A549 (cell line): Measurements from ENCODE around the gene SRGAP3.

ENCODE experiments used
- FOSL2 ChIP-seq, 2 experiments: fragments of 450-650 bp in 1 of 2; fragments of >200 bp in 1 of 2; sonication (Bioruptor Twin) in 1 of 2; formaldehyde crosslinking; IDR thresholded peaks; 2 replicates each; pipeline versions ENCODE4 v1.5.0 to v1.6.1; 2016 to 2020; ENCODE audit warnings: mild to moderate bottlenecking in 1 of 2, moderate library complexity in 1 of 2
- MAFK ChIP-seq: fragments of 450-650 bp; IDR thresholded peaks from 2 replicates; pipeline ENCODE4 v1.6.1; 2014; ENCODE audit not compliant: partially characterized antibody
- POLR2AphosphoS2 ChIP-seq: conservative IDR thresholded peaks from 2 replicates; pipeline ENCODE4 v1.6.1; 2012; ENCODE audit warnings: low read length, improper control_type of control experiment, inconsistent platforms
- SMC3 ChIP-seq: fragments of >200 bp; sonication (Bioruptor Twin); formaldehyde crosslinking; IDR thresholded peaks from 3 replicates; pipeline ENCODE4 v1.6.1; 2018; ENCODE audit warnings: inconsistent platforms
- TF ChIP-seq, protein P1 (sequence below): fragments of >200 bp; sonication (Bioruptor Twin); formaldehyde crosslinking; IDR thresholded peaks from 3 replicates; pipeline ENCODE4 v1.5.1; 2016
- TF ChIP-seq, protein P2 (sequence below): fragments of 450-650 bp; IDR thresholded peaks from 2 replicates; pipeline ENCODE4 v1.6.1; 2014; ENCODE audit warnings: antibody characterized with exemption
- TF ChIP-seq, protein P3 (sequence below): fragments of 150-350 bp; IDR thresholded peaks from 2 replicates; pipeline ENCODE4 v1.6.1; 2014; ENCODE audit warnings: low read depth, mild to moderate bottlenecking, low read length

DNA sequence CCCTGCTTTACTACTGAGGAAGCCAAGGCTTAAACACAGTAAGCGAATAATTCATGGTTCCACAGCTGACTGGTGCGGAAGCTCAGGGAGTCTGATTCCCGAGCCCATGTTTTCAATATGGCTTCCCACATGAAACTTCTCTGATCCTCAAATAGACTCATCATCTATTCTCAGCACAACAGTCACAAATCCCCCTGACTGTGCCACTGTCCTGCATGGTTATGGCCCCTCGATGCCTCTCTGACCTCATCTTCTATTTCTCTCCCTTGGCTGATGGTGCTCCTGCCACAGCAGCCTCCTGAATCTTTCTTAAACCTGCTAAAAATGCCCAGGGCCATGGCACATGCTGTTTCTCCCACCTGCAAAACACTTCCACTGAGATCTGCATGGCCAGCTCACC lies 43.2 kb downstream of the SRGAP3 start:
- TF ChIP-seq, protein P1, sequence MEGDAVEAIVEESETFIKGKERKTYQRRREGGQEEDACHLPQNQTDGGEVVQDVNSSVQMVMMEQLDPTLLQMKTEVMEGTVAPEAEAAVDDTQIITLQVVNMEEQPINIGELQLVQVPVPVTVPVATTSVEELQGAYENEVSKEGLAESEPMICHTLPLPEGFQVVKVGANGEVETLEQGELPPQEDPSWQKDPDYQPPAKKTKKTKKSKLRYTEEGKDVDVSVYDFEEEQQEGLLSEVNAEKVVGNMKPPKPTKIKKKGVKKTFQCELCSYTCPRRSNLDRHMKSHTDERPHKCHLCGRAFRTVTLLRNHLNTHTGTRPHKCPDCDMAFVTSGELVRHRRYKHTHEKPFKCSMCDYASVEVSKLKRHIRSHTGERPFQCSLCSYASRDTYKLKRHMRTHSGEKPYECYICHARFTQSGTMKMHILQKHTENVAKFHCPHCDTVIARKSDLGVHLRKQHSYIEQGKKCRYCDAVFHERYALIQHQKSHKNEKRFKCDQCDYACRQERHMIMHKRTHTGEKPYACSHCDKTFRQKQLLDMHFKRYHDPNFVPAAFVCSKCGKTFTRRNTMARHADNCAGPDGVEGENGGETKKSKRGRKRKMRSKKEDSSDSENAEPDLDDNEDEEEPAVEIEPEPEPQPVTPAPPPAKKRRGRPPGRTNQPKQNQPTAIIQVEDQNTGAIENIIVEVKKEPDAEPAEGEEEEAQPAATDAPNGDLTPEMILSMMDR: no peak
- no peak for TF ChIP-seq MAFK
- no peak for TF ChIP-seq SMC3
- TF ChIP-seq, protein P2, sequence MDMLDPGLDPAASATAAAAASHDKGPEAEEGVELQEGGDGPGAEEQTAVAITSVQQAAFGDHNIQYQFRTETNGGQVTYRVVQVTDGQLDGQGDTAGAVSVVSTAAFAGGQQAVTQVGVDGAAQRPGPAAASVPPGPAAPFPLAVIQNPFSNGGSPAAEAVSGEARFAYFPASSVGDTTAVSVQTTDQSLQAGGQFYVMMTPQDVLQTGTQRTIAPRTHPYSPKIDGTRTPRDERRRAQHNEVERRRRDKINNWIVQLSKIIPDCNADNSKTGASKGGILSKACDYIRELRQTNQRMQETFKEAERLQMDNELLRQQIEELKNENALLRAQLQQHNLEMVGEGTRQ: no peak
- TF ChIP-seq, protein P3, sequence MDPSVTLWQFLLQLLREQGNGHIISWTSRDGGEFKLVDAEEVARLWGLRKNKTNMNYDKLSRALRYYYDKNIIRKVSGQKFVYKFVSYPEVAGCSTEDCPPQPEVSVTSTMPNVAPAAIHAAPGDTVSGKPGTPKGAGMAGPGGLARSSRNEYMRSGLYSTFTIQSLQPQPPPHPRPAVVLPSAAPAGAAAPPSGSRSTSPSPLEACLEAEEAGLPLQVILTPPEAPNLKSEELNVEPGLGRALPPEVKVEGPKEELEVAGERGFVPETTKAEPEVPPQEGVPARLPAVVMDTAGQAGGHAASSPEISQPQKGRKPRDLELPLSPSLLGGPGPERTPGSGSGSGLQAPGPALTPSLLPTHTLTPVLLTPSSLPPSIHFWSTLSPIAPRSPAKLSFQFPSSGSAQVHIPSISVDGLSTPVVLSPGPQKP: no peak
- no peak for TF ChIP-seq FOSL2 (IDR thresholded peaks at IDR 0.05)
- no peak for TF ChIP-seq FOSL2 (CRISPR knock-in tag; IDR thresholded peaks at IDR 0.05)
- no peak for TF ChIP-seq POLR2AphosphoS2
